Muscle of leg (tissue), 11 donors: ENCODE measurements around the gene DOCK2. TPM values are rescaled to one million over a fixed set of nuclear protein-coding genes. Genes with fewer than 3 reads are reported as not detected.

Experiments
- DNase-seq: peaks from one replicate; pipeline ENCODE4 v3.0.0; 2013
- H3K27ac ChIP-seq: one replicate; pipeline ENCODE4 v1.5.1; 2013; ENCODE audit warnings: mild to moderate bottlenecking, low read length, control low read depth
- H3K27me3 ChIP-seq: one replicate; pipeline ENCODE4 v1.6.1; 2013; ENCODE audit warnings: low read length; ENCODE audit not compliant: control insufficient read depth, insufficient read depth
- H3K36me3 ChIP-seq: one replicate; pipeline ENCODE4 v1.6.1; 2013; ENCODE audit warnings: low read length; ENCODE audit not compliant: control insufficient read depth, insufficient read depth
- H3K4me1 ChIP-seq: one replicate; pipeline ENCODE4 v1.6.1; 2013; ENCODE audit warnings: low read length; ENCODE audit not compliant: control insufficient read depth, insufficient read depth
- H3K4me3 ChIP-seq: one replicate; pipeline ENCODE4 v1.5.1; 2013; ENCODE audit warnings: low read length, control low read depth
- H3K9me3 ChIP-seq: replicated peaks from 2 replicates; pipeline ENCODE4 v1.6.1; 2013; ENCODE audit warnings: low read depth, low read length; ENCODE audit not compliant: control insufficient read depth
- WGBS: methylation state at CpG from one replicate; pipeline ENCODE4 v1.1.5; 2013; ENCODE audit warnings: missing lambda C conversion rate; ENCODE audit not compliant: insufficient coverage; 5-methylcytosine and 5-hydroxymethylcytosine counted together
- polyA plus RNA-seq, 8 donors: library from polyadenylated mRNA; unstranded; fragments of 120-200 nt; gene quantifications; one replicate each; pipeline versions ENCODE4 v1.2.1 to v1.2.3, GENCODE V29; 2013; ENCODE audit warnings: inconsistent platforms in 1 of 8, low replicate concordance in 1 of 8; ENCODE audit not compliant: insufficient read length in 8 of 8, insufficient read depth in 1 of 8
- total RNA-seq: library from RNA; stranded (reverse); fragments of 120-200 nt; gene quantifications from one replicate; pipeline ENCODE4 v1.2.4, GENCODE V29; 2013

Gene DOCK2
- total and polyA plus RNA-seq, 9 donors, result 3.4 to 4.5 (median 3.8) TPM

- DNase-seq, result no peak
- Histone ChIP-seq H3K9me3 (no peaks in the 10 kb centered on the region), H3K27ac (no peak overlapping the region), H3K36me3 (no peaks in the 10 kb centered on the region), H3K4me1 (peaks cover 6% of the 10 kb centered on the region), H3K27me3 (no peaks in the 10 kb centered on the region), H3K4me3 (no peak overlapping the region)
- 55% methylated on average over 1 of the region's 1 CpG for WGBS
These were observed 267.9 kb downstream of the DOCK2 start for GRCh38 chr5:169905017-169905416.

- peaks cover 6% of the 10 kb centered on the region for H3K4me1 ChIP-seq
- WGBS, result 86% methylated on average over 6 of the region's 8 CpGs
- H3K27me3 ChIP-seq, result no peaks in the 10 kb centered on the region
- no peaks in the 10 kb centered on the region for H3K36me3 ChIP-seq
- H3K27ac ChIP-seq, result no peak overlapping the region
- H3K4me3 ChIP-seq, result no peak overlapping the region
- DNase-seq, result peak; percentile 7
- H3K9me3 ChIP-seq, result no peaks in the 10 kb centered on the region
These were observed 269.9 kb downstream of the DOCK2 start for GRCh38 chr5:169906745-169907649.

GRCh38 chr5:169908864-169909263 is 271.8 kb downstream of the DOCK2 start:
- no peak for DNase-seq
- Histone ChIP-seq H3K4me3 (no peak overlapping the region), H3K27me3 (no peaks in the 10 kb centered on the region), H3K4me1 (peaks cover 6% of the 10 kb centered on the region), H3K36me3 (no peaks in the 10 kb centered on the region), H3K9me3 (no peaks in the 10 kb centered on the region), H3K27ac (no peak overlapping the region)
- no CpG with 5 or more reads among the region's 1 CpG for WGBS

- Histone ChIP-seq H3K4me3 (no peak overlapping the region), H3K36me3 (no peaks in the 10 kb centered on the region), H3K27ac (no peak overlapping the region), H3K9me3 (no peaks in the 10 kb centered on the region), H3K4me1 (peaks cover 2% of the 10 kb centered on the region), H3K27me3 (no peaks in the 10 kb centered on the region)
- WGBS, result 57% methylated on average over 1 of the region's 3 CpGs
- no peak for DNase-seq
These were observed 272.9 kb downstream of the DOCK2 start for GRCh38 chr5:169909945-169910344.

GRCh38 chr5:169910393-169910792 is 273.3 kb downstream of the DOCK2 start:
- WGBS, result 71% methylated on average over 3 of the region's 5 CpGs
- DNase-seq, result no peak
- Histone ChIP-seq H3K4me1 (no peaks in the 10 kb centered on the region), H3K27ac (no peak overlapping the region), H3K36me3 (no peaks in the 10 kb centered on the region), H3K27me3 (no peaks in the 10 kb centered on the region), H3K4me3 (no peak overlapping the region), H3K9me3 (no peaks in the 10 kb centered on the region)

- no peak overlapping the region for H3K4me3 ChIP-seq
- H3K9me3 ChIP-seq, result no peaks in the 10 kb centered on the region
- no peaks in the 10 kb centered on the region for H3K27me3 ChIP-seq
- no peak overlapping the region for H3K27ac ChIP-seq
- WGBS, result no CpG with 5 or more reads among the region's 4 CpGs
- no peak for DNase-seq
- no peaks in the 10 kb centered on the region for H3K36me3 ChIP-seq
- no peaks in the 10 kb centered on the region for H3K4me1 ChIP-seq
These were observed 274.6 kb downstream of the DOCK2 start for GRCh38 chr5:169911448-169912212.

- no peak overlapping the region for H3K4me3 ChIP-seq
- no peak overlapping the region for H3K27ac ChIP-seq
- no peaks in the 10 kb centered on the region for H3K9me3 ChIP-seq
- DNase-seq, result no peak
- no peaks in the 10 kb centered on the region for H3K27me3 ChIP-seq
- no CpG with 5 or more reads among the region's 2 CpGs for WGBS
- H3K4me1 ChIP-seq, result no peaks in the 10 kb centered on the region
- no peaks in the 10 kb centered on the region for H3K36me3 ChIP-seq
These were observed 276.4 kb downstream of the DOCK2 start for GRCh38 chr5:169913479-169913878.

- Histone ChIP-seq H3K27me3 (no peaks in the 10 kb centered on the region), H3K27ac (no peak overlapping the region), H3K36me3 (no peaks in the 10 kb centered on the region), H3K9me3 (no peaks in the 10 kb centered on the region), H3K4me1 (no peaks in the 10 kb centered on the region), H3K4me3 (no peak overlapping the region)
- DNase-seq, result peak; percentile 60
- WGBS, result 31% methylated on average over 1 of the region's 2 CpGs
These were observed 277.7 kb downstream of the DOCK2 start for GRCh38 chr5:169914766-169915165.

- no peaks in the 10 kb centered on the region for H3K27me3 ChIP-seq
- no CpG with 5 or more reads among the region's 2 CpGs for WGBS
- no peak overlapping the region for H3K27ac ChIP-seq
- no peaks in the 10 kb centered on the region for H3K36me3 ChIP-seq
- no peak overlapping the region for H3K4me3 ChIP-seq
- DNase-seq, result no peak
- H3K9me3 ChIP-seq, result no peaks in the 10 kb centered on the region
- H3K4me1 ChIP-seq, result no peaks in the 10 kb centered on the region
These were observed 280.4 kb downstream of the DOCK2 start for GRCh38 chr5:169917500-169917899.

- Histone ChIP-seq H3K27me3 (no peaks in the 10 kb centered on the region), H3K36me3 (no peaks in the 10 kb centered on the region), H3K9me3 (no peaks in the 10 kb centered on the region), H3K4me1 (no peaks in the 10 kb centered on the region), H3K27ac (no peak overlapping the region), H3K4me3 (no peak overlapping the region)
- no CpG with 5 or more reads among the region's 2 CpGs for WGBS
- no peak for DNase-seq
These were observed 281.2 kb downstream of the DOCK2 start for GRCh38 chr5:169918228-169918627.
